ENCODE results near the gene SLC25A51.

- TF ChIP-seq CTCF (IDR thresholded peaks at IDR 0.05 in 4 of 5, conservative IDR thresholded peaks at IDR 0.05 in 1 of 5), result no peak
- no peak for TF ChIP-seq POLR2A (IDR thresholded peaks at IDR 0.05)
Measured at GRCh38 chr9:37876376-37876775, 27.6 kb downstream of the SLC25A51 start.

Measured in gastrocnemius medialis (tissue), 4 donors.